Thyroid gland (tissue), 4 donors: ENCODE data around the gene GNLY.

Source experiments
- POLR2A ChIP-seq, 2 donors: fragments of 450-650 bp; IDR thresholded peaks; one replicate each; pipeline ENCODE4 v1.6.1; 2017; ENCODE audit warnings: antibody characterized with exemption in 2 of 2, mild to moderate bottlenecking in 2 of 2, moderate library complexity in 1 of 2
- TF ChIP-seq, protein P1 (sequence below), 6 experiments: fragments of 200-600 bp in 3 of 6; fragments of 450-650 bp in 3 of 6; sonication (generic) in 3 of 6; IDR thresholded peaks; one replicate each; pipeline ENCODE4 v1.5.1; 2016 to 2019; ENCODE audit warnings: antibody characterized with exemption in 6 of 6, mild to moderate bottlenecking in 2 of 6, inconsistent platforms in 1 of 6, moderate library complexity in 1 of 6

DNA sequence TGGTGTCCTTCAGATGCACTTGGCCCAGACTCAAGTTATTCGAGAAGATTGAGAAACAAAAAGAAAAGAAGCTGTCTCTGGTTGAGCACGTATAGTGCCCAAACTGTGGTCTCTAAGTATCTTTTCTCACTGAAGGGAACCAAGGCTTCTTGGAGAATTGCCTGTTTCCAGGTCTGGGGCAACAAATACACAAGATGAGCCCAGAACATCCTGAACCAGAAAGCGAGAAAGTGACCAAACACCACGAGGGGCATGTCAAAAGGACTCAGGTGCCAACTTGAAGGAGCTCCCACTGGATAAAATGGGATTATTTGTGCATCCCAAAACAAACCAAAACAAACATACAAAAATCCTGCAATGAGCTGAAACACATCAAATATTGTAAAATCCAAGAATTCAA is 46.0 kb downstream of the GNLY start:
- TF ChIP-seq, protein P1, sequence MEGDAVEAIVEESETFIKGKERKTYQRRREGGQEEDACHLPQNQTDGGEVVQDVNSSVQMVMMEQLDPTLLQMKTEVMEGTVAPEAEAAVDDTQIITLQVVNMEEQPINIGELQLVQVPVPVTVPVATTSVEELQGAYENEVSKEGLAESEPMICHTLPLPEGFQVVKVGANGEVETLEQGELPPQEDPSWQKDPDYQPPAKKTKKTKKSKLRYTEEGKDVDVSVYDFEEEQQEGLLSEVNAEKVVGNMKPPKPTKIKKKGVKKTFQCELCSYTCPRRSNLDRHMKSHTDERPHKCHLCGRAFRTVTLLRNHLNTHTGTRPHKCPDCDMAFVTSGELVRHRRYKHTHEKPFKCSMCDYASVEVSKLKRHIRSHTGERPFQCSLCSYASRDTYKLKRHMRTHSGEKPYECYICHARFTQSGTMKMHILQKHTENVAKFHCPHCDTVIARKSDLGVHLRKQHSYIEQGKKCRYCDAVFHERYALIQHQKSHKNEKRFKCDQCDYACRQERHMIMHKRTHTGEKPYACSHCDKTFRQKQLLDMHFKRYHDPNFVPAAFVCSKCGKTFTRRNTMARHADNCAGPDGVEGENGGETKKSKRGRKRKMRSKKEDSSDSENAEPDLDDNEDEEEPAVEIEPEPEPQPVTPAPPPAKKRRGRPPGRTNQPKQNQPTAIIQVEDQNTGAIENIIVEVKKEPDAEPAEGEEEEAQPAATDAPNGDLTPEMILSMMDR (IDR thresholded peaks at IDR 0.05), result no peak
- no peak for TF ChIP-seq POLR2A (IDR thresholded peaks at IDR 0.05)
